Mucosa of descending colon (tissue), 3 donors: ENCODE data around the gene ABTB2. TPM values are rescaled to one million over a fixed set of nuclear protein-coding genes. Genes with fewer than 3 reads are reported as not detected.

ENCODE experiments used
- ATAC-seq: fragments of 200-7000 bp; cut with Tn5 transposase; one replicate; pipeline ENCODE4 v1.9.1; 2020; ENCODE audit warnings: mild to moderate bottlenecking, moderate library complexity
- DNase-seq, 3 donors: peaks; one replicate each; pipeline ENCODE4 v3.0.0-alpha.2; 2020
- H3K36me3 ChIP-seq: fragments of 200-600 bp; one replicate; pipeline ENCODE4 v1.8.0; 2021; ENCODE audit warnings: low read depth, mild to moderate bottlenecking
- H3K4me1 ChIP-seq: fragments of 200-600 bp; one replicate; pipeline ENCODE4 v1.8.0; 2021; ENCODE audit warnings: low read depth, mild to moderate bottlenecking
- H3K4me3 ChIP-seq: fragments of 200-600 bp; one replicate; pipeline ENCODE4 v1.8.0; 2021; ENCODE audit warnings: mild to moderate bottlenecking
- H3K9me3 ChIP-seq: fragments of 200-600 bp; one replicate; pipeline ENCODE4 v1.8.0; 2021; ENCODE audit warnings: mild to moderate bottlenecking
- CTCF ChIP-seq: fragments of 200-600 bp; IDR thresholded peaks from one replicate; pipeline ENCODE4 v1.8.0; 2022; ENCODE audit warnings: antibody characterized with exemption, mild to moderate bottlenecking
- intact Hi-C, 2 donors: fragments of 100-400 bp; cut with DNase I in 1 of 2; cut with micrococcal nuclease in 1 of 2; formaldehyde crosslinking; loops; one replicate each; pipeline versions ENCODE4 v1.11.0 to v1.11.1; 2022; cut with DNase I, micrococcal nuclease
- total RNA-seq, 3 donors: library from RNA; stranded (reverse); fragmentation: NEBNext Ultra II Directional in 2 of 3; extraction: Animal tissue kit (Norgen Biotek cat#: 25700) in 2 of 3; gene quantifications; one replicate each; pipeline versions ENCODE4 v1.2.1 to v1.2.4, GENCODE V29; 2021 to 2023
- donor health status: DM: no; HTN: no; CAD: no; lungs with moderate emphysema.
- donor health status: DM: no; HTN: no; CAD: no.
- donor health status: DM: no; HTN: yes; CAD: no.

The ABTB2 gene
- total RNA-seq, 3 donors from 2014 or later = 12.8 to 16.8 (median 14.3) TPM

- Histone ChIP-seq H3K36me3 (no peaks in the 10 kb centered on the region), H3K4me1 (no peaks in the 10 kb centered on the region), H3K9me3 (no peaks in the 10 kb centered on the region), H3K4me3 (no peak overlapping the region)
- DNase-seq = no peak
- intact Hi-C loops = no loop called here
- no peak for TF ChIP-seq CTCF
- ATAC-seq = no peak
These were observed 156.7 kb downstream of the ABTB2 start for GRCh38 chr11:34201129-34201528.

- TF ChIP-seq CTCF = no peak
- Histone ChIP-seq H3K36me3 (no peaks in the 10 kb centered on the region), H3K9me3 (no peaks in the 10 kb centered on the region), H3K4me1 (no peaks in the 10 kb centered on the region), H3K4me3 (no peak overlapping the region)
- DNase-seq (no peak), ATAC-seq (no peak)
- intact Hi-C loops = no loop called here
These were observed 158.3 kb downstream of the ABTB2 start for GRCh38 chr11:34199525-34199924.

GRCh38 chr11:34198523-34198922 lies 159.3 kb downstream of the ABTB2 start:
- DNase-seq (no peak), ATAC-seq (no peak)

GRCh38 chr11:34197256-34197655 lies 160.6 kb downstream of the ABTB2 start:
- H3K4me3 ChIP-seq = no peak overlapping the region
- no peak for TF ChIP-seq CTCF
- intact Hi-C loops = no loop called here
- DNase-seq = no peak
- ATAC-seq = no peak
- no peaks in the 10 kb centered on the region for H3K9me3 ChIP-seq
- no peaks in the 10 kb centered on the region for H3K36me3 ChIP-seq
- H3K4me1 ChIP-seq = no peaks in the 10 kb centered on the region

More at GRCh38 chr11:34198523-34198922, 159.3 kb downstream of the ABTB2 start:
- Histone ChIP-seq H3K9me3 (no peaks in the 10 kb centered on the region), H3K36me3 (no peaks in the 10 kb centered on the region), H3K4me3 (no peak overlapping the region), H3K4me1 (no peaks in the 10 kb centered on the region)
- intact Hi-C loops = no loop called here
- TF ChIP-seq CTCF = no peak

GRCh38 chr11:34194576-34195335 lies 163.1 kb downstream of the ABTB2 start:
- intact Hi-C loops = no loop called here
- H3K9me3 ChIP-seq = no peaks in the 10 kb centered on the region
- ATAC-seq = no peak
- TF ChIP-seq CTCF = no peak
- no peaks in the 10 kb centered on the region for H3K4me1 ChIP-seq
- no peak for DNase-seq
- H3K4me3 ChIP-seq = no peak overlapping the region
- H3K36me3 ChIP-seq = no peaks in the 10 kb centered on the region
